ENCODE measurements around the gene CYBC1.

The CYBC1 gene

GRCh38 chr17:82411396-82412053, 39.0 kb downstream of the CYBC1 start:
- in situ Hi-C loops (cut with MboI; ENCODE audit: low sequenced_read_pairs), result no loop called here

DNA sequence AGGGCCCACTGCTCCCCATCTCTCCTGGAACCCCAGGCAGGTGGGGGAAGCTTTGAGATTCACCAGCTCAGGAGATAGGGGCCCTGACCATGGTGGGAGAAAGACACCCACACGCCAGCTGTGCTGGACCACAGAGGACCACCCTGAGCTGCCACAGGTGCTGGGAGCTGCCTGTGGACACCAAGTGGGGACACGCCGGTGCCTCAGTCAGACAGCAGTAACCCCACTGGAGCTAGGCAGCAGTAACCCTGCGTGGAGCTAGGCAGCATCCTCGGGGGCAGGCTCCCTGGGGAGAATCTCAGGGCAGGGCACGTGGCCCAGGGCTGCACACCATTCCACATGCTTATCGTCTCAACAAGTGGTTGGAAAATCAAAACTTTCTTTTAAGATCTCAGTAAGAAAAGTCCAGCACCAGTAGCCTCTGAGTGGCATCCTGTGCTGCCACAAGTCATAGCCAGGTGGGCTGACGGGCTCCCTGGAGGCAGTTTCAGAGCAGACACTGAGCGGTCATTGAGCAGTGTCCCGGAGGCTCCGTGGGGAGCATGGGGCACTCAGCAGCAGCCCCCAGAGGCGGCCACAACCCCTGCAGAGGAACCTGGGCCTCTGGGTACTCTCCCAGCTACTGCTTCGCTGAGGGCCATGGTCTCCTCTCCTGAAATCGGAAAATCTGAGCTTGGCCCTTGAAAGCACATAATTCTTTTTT, 40.4 kb downstream of the CYBC1 start:
- in situ Hi-C loops (cut with MboI; ENCODE audit: low sequenced_read_pairs), result no loop called here

DNA sequence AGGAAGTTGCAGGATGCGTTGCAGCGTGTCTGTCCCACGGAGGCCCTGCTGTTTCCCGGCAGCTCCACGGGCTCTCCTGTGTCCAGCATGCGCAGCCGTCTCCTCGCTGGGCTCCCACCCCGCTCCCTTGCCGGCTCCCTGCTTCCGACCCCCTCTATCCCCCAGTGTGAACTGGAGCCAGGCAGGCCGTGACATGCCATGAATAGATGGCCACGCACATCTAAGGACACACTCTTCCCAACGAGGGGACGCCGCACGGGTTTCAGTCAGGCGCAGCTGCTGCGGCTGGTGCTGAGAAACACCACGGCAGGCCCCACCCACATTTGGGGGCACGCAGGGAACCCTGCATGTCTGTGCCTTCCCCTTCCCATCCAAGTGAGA, 41.6 kb downstream of the CYBC1 start:
- in situ Hi-C loops (cut with MboI; ENCODE audit: low sequenced_read_pairs), result no loop called here

GRCh38 chr17:82408288-82408937, 42.1 kb downstream of the CYBC1 start:
- in situ Hi-C loops (cut with MboI; ENCODE audit: low sequenced_read_pairs), result no loop called here

DNA sequence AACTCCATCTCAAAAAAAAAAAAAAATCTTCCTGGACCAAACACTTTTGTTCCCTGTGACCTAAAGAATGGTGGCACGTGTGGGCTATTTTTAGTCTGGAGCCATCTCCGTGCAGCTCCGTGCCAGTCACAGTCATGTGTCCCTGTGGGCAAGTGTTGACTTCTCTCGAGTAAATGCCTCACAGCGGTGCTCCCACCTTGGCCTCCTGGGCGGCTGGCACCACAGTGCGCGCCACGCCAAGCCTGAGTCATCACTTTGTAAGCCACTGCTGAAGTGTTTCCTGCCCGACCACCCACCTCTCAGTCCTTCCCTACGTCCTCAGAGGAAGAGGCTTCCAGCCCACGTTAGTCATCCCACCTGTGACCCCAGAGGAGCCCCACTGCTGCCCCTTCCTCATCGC, 43.3 kb downstream of the CYBC1 start:
- in situ Hi-C loops (cut with MboI; ENCODE audit: low sequenced_read_pairs), result no loop called here

- in situ Hi-C loops (cut with MboI; ENCODE audit: low sequenced_read_pairs), result no loop called here
These were observed 44.4 kb downstream of the CYBC1 start for GRCh38 chr17:82406131-82406671.

DNA sequence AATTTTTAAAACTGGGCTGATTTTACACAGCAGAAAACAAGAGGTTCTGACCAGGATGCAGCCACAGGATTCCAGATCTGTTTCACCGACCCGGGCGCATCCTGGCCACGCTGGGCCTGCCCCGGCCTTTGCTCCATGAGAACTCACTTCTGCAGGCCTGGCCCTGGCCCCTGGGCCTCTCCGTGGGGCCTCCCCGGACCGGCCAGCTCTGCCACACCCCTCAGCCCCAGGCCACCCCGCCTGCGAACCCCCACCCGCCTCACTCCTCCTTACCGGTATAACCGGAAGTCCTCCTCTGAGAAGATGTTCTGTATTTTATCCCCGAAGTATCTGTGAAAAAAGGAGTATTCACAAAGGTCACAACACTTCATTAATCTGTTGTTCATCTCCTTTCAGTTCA, 45.5 kb downstream of the CYBC1 start:
- in situ Hi-C loops (cut with MboI; ENCODE audit: low sequenced_read_pairs), result no loop called here

DNA sequence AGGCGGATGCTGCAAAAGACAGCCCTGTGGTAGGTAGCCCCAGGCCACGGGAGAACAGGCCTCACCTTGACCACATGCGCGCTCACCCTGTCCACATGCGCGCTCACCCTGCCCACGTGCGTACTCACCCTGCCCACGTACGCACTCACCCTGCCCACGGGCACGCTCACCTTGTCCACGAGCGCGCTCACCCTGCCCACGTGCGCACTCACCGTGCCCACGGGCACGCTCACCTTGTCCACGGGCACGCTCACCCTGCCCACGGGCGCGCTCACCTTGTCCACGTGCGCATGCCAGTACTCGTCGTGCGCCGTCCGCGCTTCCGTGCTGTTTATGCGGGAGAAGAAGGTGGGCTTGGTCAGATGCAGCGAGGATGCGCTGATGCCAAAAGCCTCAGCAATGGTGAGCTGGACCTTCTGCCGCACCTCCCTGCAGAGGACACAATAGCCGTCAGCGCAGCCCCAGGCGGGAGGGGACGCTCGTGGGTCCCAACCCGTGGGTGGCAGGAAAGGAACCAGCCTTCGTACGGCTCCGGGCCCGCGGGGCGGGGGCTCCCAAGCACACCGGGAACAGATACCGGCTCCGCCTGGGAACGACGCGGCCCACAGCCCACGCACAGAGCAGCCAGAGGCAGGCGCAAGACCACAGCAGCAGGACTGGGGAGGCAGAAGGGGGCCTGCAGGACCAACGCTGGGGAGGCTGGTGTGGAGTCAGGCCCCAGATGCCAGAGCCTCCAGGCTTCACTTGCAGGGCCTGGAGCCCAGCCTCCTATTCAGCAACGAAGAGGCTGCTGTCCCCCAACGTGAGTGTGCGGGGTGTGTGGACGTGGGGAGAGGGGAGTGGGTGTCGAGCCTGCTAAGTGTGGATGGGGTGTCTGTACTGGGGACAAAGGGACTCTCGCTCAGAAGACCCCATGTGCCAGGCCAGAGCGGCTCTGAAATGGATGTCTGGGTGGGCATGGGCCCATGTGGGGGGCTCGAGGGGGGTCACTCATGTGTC, 46.6 kb downstream of the CYBC1 start:
- in situ Hi-C loops (cut with MboI; ENCODE audit: low sequenced_read_pairs), result no loop called here

DNA sequence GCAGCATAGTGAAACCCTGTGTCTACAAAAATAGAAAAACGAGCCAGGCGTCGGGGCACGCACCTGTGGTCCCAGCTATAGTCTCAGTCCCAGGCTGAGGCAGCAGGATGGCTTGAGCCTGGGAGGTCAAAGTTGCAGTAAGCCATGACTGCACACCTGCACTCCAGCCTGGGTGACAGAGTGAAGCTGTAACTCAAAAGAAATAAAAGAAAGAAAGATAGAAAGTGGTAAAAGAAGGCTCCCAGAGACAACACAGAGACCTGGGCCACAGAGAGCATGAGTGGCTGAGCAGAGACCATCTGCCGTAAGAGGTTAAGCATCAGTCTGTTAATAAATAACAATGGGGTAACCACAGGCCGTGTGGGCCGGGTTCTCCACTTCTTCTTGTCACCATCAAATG, 47.7 kb downstream of the CYBC1 start:
- in situ Hi-C loops (cut with MboI; ENCODE audit: low sequenced_read_pairs), result no loop called here

DNA sequence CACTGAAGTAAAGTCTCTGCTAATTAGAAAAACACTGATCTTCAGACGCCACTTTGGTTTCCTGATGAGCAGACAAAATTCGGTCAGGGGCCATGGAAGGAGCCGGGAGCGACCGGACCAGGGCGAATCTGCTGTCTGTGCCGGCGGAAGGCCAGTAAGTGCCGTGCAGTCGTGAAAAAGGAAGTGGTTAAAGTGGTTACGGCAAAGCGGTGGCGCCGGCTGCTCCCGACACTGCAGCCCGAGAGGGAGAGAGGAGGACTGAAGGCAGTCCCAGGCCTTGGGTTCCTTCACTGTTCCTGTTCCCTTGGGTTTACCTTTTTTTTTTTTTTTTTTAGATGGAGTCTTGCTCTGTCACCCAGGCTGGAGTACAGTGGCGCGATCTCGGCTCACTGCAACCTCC, 49.7 kb downstream of the CYBC1 start:
- in situ Hi-C loops (cut with MboI; ENCODE audit: low sequenced_read_pairs), result no loop called here

GRCh38 chr17:82400206-82400605, 50.3 kb downstream of the CYBC1 start:
- in situ Hi-C loops (cut with MboI; ENCODE audit: low sequenced_read_pairs), result no loop called here

DNA sequence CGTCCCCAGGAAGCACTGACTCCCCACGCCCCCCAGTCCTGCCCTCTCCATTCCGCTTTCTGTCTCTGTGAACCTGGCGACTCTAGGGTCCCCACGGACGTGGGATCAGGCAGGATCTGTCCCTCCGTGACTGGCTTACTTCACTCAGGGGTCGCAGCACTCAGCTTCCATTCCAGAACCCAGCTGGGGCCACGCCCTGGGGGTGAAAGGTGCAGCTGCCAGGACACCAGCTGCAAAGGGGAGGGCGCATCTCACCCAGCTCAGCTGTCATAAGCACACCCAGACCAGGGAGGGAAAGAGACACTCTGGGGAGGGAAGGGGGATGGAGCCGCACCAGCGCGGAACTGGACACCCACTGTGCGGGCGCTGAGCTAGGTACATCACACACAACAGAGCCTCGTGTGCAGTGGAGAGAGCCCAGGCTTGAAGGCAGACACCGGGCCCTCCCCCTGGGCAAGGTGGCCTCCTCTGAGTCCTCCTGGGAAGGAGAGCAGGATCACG, 50.9 kb downstream of the CYBC1 start:
- in situ Hi-C loops (cut with MboI; ENCODE audit: low sequenced_read_pairs), result no loop called here

DNA sequence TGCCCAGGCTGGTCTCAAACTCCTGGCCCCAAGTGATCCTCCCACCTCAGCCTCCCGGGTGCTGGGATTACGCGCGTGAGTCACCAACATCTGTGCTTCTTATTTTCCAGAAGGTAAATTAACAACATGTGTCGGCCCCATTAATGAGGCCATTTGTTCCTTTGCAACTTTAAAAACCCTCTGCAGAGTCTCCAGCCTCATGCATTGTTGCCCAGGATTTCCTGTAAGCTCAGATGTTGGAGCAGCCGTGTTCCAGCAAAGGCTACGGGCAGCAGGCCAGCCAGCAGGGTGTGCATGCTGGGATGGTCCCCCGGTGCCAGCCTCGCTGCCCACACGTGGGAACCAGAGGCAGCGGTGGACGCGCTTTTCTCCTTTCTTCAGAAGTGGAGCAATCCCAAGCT, 51.5 kb downstream of the CYBC1 start:
- in situ Hi-C loops (cut with MboI; ENCODE audit: low sequenced_read_pairs), result no loop called here

DNA sequence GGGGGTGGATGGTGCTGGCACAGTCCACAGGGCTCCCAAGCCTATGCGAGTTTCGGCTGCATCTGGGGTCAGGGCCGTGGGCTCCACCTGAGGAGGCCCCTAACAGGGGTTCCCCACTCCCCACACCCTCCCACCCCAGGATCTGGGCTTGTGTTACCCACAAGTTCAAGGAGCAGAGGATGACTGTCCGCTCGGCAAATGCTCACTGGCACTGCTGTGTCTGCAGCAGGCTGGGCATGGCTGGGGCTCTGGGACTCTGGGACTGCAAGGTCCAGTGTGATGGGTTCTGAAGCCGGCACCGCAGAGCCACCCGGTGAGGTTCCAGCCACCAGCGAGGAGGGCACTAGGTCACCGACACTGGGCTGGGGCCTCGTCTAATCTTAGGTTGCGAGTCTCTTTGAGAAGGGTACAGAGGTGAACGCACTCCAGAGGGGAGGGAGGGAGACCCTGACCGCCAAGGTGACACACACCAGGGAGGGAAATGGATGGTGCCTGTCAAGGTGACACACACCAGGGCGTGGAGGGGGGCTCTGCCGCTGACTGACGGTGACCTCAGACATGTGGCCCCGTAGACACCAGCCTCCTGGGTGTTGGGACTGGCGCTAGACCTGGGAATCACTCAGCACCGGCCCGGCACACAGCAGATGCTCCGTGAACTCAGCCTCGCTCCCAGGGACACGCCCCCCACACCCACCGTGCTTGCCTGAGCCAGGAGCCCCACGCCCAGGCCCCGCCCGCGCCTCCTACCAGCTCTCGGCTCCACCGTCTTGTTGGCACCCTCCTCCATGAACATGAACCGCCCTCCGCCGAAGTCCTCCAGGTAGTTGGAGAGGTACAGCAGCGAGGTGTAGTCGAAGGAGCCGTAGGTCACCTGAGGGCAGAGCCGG, 52.9 kb downstream of the CYBC1 start:
- in situ Hi-C loops (cut with MboI; ENCODE audit: low sequenced_read_pairs), result no loop called here

DNA sequence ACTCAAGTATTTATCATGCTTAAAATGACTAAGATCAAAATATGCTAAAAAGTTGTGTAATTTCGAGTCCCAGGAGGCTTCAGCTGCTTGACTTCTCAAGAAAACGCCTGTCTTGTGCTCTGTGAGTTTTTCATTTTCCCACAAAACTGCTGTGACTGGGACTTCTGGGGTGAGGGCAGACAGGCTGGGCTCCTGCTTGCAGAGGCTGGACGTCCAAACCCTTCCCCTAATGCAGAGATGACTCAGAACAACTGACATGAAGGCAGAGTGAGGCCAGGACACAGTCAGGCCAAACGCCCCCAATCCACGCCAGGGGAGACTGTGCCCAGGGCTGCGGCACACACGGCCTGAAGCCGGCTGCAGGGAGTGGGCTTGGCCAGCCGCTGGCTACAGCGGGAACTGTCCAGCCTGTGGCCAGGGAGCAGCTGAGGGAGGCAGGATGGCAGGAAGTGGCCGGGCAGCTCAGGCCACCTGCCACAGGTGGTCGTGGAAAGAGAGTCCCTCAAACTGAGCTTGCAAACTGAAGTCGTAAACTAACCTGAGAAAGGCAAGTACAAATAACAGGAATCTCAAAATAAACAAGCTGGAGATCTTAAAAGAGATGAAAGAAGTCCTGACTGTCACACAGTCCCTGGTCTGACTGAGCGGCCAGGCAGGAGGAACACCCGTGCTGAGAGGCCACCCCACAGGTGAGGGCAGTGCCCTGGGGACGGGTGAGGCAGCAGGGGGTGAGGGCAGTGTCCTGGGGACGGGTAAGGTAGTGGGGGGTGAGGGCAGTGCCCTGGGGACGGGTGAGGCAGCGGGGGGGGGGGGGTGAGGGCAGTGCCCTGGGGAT, 53.7 kb downstream of the CYBC1 start:
- in situ Hi-C loops (cut with MboI; ENCODE audit: low sequenced_read_pairs), result no loop called here

DNA sequence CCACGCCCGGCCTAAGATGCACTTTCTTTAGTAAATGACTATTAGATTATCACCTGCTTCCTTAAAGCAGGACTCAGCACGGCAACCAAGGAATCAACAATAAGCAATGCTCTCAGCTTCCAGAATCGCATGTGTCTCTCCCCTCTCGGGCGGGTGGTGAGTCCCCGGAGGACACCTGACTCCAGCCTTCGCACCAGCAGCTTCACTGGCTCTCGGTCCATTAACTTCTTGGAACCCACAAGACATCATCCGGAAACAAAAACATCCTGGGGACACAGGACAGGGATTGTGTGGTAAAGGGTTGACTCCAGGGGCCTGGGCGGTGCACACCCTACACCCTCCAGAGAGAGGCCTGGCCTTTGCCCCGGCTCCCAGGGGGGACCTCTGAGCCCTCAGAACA, 56.3 kb downstream of the CYBC1 start:
- in situ Hi-C loops (cut with MboI; ENCODE audit: low sequenced_read_pairs), result no loop called here

DNA sequence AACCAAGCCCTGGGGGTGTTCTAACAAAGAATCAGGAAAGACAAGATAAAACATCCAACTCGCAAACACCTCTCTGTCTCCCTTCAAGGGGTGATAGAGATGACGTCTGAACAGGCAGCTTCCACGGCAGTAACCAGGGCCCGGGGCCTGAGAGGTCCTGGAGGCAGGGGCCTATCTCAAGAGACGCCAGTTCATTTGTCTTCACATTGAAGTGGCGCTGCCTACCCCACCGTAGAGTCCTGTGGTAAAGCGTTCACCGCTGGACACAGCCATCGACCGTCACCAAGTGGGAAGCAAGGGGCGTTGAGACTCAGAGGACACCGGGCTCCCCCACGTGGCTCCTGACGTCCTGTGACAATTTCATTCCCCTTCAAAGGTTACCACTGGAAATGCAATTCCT, 57.6 kb downstream of the CYBC1 start:
- in situ Hi-C loops (cut with MboI; ENCODE audit: low sequenced_read_pairs), result no loop called here

Data from hTERT RPE-1 (cell line).